Activated T-helper 2 cell treated with anti-CD3 and anti-CD28 coated beads, Interferon-gamma antibody, Interleukin-2, Interleukin-4, amounts not matched to agents 10 μg/mL and 5 μg/mL and 100 μg/mL, durations not matched to agents 14 hours and 24 hours and 36 hours (primary cell): ENCODE data around the gene KMT2E. TPM values are rescaled to one million over a fixed set of nuclear protein-coding genes. Genes with fewer than 3 reads are reported as not detected.
A peak's percentile ranks its signal among the peaks of the same experiment; 100 is the strongest.

Experiments used
- DNase-seq: peaks from one replicate; pipeline ENCODE4 v3.0.0; 2021; ENCODE audit warnings: low spot score
- H3K27ac Mint-ChIP-seq: one replicate; pipeline ENCODE4 v1.8.0; 2021; ENCODE audit warnings: mixed read lengths
- H3K27me3 Mint-ChIP-seq: one replicate; pipeline ENCODE4 v1.8.0; 2021; ENCODE audit warnings: low read depth, mixed read lengths
- H3K36me3 Mint-ChIP-seq: one replicate; pipeline ENCODE4 v1.8.0; 2021; ENCODE audit warnings: low read depth, mixed read lengths
- H3K4me1 Mint-ChIP-seq: one replicate; pipeline ENCODE4 v1.8.0; 2021; ENCODE audit warnings: low read depth, mixed read lengths
- H3K4me3 Mint-ChIP-seq: one replicate; pipeline ENCODE4 v1.8.0; 2021; ENCODE audit warnings: low read depth, mild to moderate bottlenecking, moderate library complexity, mixed read lengths
- H3K9me3 Mint-ChIP-seq: one replicate; pipeline ENCODE4 v1.8.0; 2021; ENCODE audit warnings: mixed read lengths
- intact Hi-C: fragments of 100-400 bp; cut with micrococcal nuclease; formaldehyde crosslinking; loops from one replicate; pipeline ENCODE4 v1.15.1; 2023
- total RNA-seq: library from RNA; stranded (reverse); gene quantifications from 2 replicates; pipeline ENCODE4 v1.2.3, GENCODE V29; 2022

KMT2E gene
- total RNA-seq, 1 donor from 2014 or later: 135 TPM

GRCh38 chr7:105015390-105015965 lies 1.5 kb downstream of the KMT2E start:
- H3K27me3 Mint-ChIP-seq: no peaks in the 10 kb centered on the region
- H3K27ac Mint-ChIP-seq: peak overlapping the region; percentile 100
- H3K36me3 Mint-ChIP-seq: peaks cover 67% of the 10 kb centered on the region
- intact Hi-C loops: loop anchor here (5.0 kb wide), 1 partner anchor 37 kb away; no protein-coding TSS in a partner anchor
- peak overlapping the region; percentile 91 for H3K4me3 Mint-ChIP-seq
- no peaks in the 10 kb centered on the region for H3K9me3 Mint-ChIP-seq
- DNase-seq: no peak
- peaks cover 28% of the 10 kb centered on the region for H3K4me1 Mint-ChIP-seq

GRCh38 chr7:105016068-105016708 lies 2.2 kb downstream of the KMT2E start:
- Mint-ChIP-seq H3K36me3 (peaks cover 65% of the 10 kb centered on the region), H3K4me1 (peaks cover 26% of the 10 kb centered on the region), H3K27ac (peak overlapping the region; percentile 100), H3K27me3 (no peaks in the 10 kb centered on the region), H3K4me3 (peak overlapping the region; percentile 91), H3K9me3 (no peaks in the 10 kb centered on the region)
- DNase-seq: no peak
- intact Hi-C loops: loop anchor here (5.0 kb wide), 1 partner anchor 36 kb away; no protein-coding TSS in a partner anchor

GRCh38 chr7:105016709-105017656 lies 3.0 kb downstream of the KMT2E start:
- peak overlapping the region; percentile 91 for H3K4me3 Mint-ChIP-seq
- no peaks in the 10 kb centered on the region for H3K27me3 Mint-ChIP-seq
- H3K36me3 Mint-ChIP-seq: peaks cover 63% of the 10 kb centered on the region
- no peak for DNase-seq
- intact Hi-C loops: loop anchor here (1.0 to 5.0 kb wide), 2 partner anchors 8 to 35 kb away; no protein-coding TSS in a partner anchor
- H3K9me3 Mint-ChIP-seq: no peaks in the 10 kb centered on the region
- H3K4me1 Mint-ChIP-seq: peaks cover 33% of the 10 kb centered on the region
- H3K27ac Mint-ChIP-seq: peak overlapping the region; percentile 100

GRCh38 chr7:105017657-105018365 lies 3.8 kb downstream of the KMT2E start:
- Mint-ChIP-seq H3K4me1 (peaks cover 40% of the 10 kb centered on the region), H3K36me3 (peaks cover 68% of the 10 kb centered on the region), H3K27ac (peak overlapping the region; percentile 100), H3K9me3 (no peaks in the 10 kb centered on the region), H3K4me3 (peak overlapping the region; percentile 91), H3K27me3 (no peaks in the 10 kb centered on the region)
- no peak for DNase-seq
- intact Hi-C loops: loop anchor here (1.0 to 5.0 kb wide), 2 partner anchors 7 to 34 kb away; no protein-coding TSS in a partner anchor

GRCh38 chr7:105019269-105019668 lies 5.3 kb downstream of the KMT2E start:
- no peak overlapping the region for H3K27ac Mint-ChIP-seq
- H3K9me3 Mint-ChIP-seq: no peaks in the 10 kb centered on the region
- H3K4me1 Mint-ChIP-seq: peaks cover 46% of the 10 kb centered on the region
- H3K36me3 Mint-ChIP-seq: peaks cover 64% of the 10 kb centered on the region
- peak overlapping the region; percentile 33 for H3K4me3 Mint-ChIP-seq
- DNase-seq: no peak
- H3K27me3 Mint-ChIP-seq: no peaks in the 10 kb centered on the region
- intact Hi-C loops: loop anchor here (5.0 kb wide), 1 partner anchor 33 kb away; no protein-coding TSS in a partner anchor

DNA sequence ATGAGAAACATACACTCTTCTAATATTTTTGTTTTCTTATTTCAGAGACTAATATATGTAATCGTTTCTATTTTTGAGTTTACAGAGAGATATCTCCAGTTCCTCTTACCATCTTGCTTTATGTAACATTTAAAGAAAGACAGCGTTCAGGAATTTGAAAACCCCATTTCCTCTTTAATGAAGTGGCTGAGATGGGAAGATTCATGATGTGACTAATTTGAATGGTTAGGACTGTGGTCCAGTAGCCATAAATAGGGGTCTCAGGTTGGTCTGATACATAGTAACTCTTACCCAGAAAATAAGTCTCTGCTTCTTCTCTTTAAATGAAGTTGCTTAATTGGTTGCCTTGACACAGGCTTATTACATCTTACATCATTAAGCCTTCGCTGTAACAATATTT lies 6.9 kb downstream of the KMT2E start:
- H3K4me1 Mint-ChIP-seq: peaks cover 62% of the 10 kb centered on the region
- H3K27ac Mint-ChIP-seq: no peak overlapping the region
- intact Hi-C loops: loop anchor here (10.0 kb wide), 1 partner anchor 74 kb away; no protein-coding TSS in a partner anchor
- no peaks in the 10 kb centered on the region for H3K27me3 Mint-ChIP-seq
- peaks cover 52% of the 10 kb centered on the region for H3K36me3 Mint-ChIP-seq
- no peak overlapping the region for H3K4me3 Mint-ChIP-seq
- DNase-seq: no peak
- no peaks in the 10 kb centered on the region for H3K9me3 Mint-ChIP-seq

DNA sequence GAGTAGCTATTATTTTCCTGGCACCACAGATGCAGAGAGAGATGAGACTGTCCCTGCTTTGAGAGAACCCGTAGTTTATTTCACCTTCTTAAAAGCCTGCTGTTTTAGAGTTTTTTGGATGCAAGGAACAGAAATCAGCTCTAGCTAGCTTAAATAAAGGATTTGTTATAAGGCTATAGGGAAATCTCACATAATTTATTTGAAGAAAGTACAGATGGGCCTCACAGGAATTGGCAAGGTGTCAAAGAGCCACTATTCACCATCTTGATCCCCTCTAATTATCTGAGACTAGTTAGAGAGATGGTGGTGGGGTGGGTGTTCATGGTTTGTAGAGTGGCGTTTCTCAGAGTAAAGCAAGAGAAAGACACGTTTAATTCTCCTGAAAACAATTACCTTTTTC lies 7.3 kb downstream of the KMT2E start:
- no peak overlapping the region for H3K27ac Mint-ChIP-seq
- H3K36me3 Mint-ChIP-seq: peaks cover 48% of the 10 kb centered on the region
- H3K4me3 Mint-ChIP-seq: no peak overlapping the region
- H3K4me1 Mint-ChIP-seq: peaks cover 63% of the 10 kb centered on the region
- H3K27me3 Mint-ChIP-seq: no peaks in the 10 kb centered on the region
- H3K9me3 Mint-ChIP-seq: no peaks in the 10 kb centered on the region
- intact Hi-C loops: loop anchor here (10.0 kb wide), 1 partner anchor 73 kb away; no protein-coding TSS in a partner anchor
- no peak for DNase-seq

GRCh38 chr7:105021967-105022366 lies 8.0 kb downstream of the KMT2E start:
- Mint-ChIP-seq H3K27me3 (no peaks in the 10 kb centered on the region), H3K9me3 (no peaks in the 10 kb centered on the region), H3K27ac (no peak overlapping the region), H3K36me3 (peaks cover 44% of the 10 kb centered on the region), H3K4me1 (peaks cover 66% of the 10 kb centered on the region), H3K4me3 (no peak overlapping the region)
- intact Hi-C loops: loop anchor here (10.0 kb wide), 1 partner anchor 73 kb away; no protein-coding TSS in a partner anchor
- no peak for DNase-seq

DNA sequence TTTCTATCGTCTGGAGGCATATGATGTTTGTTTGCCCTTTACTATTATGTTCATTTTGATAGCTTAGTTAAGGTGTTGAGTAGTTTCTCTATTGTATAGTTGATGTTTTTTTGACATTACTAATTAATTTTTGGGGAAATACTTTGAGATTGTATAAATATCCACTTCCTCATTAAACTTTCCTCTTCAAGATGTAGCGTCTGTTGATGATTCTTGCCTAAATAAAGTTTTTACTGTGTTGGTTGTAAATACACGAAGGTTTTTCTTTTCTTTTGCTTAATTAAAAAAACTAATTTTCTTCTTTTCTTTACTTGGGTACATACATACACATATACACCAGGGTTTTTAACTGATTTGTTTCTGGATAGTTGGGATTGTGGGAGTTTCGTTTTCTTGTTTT lies 8.5 kb downstream of the KMT2E start:
- Mint-ChIP-seq H3K4me3 (no peak overlapping the region), H3K4me1 (peaks cover 66% of the 10 kb centered on the region), H3K9me3 (no peaks in the 10 kb centered on the region), H3K27me3 (no peaks in the 10 kb centered on the region), H3K27ac (no peak overlapping the region), H3K36me3 (peaks cover 42% of the 10 kb centered on the region)
- no peak for DNase-seq
- intact Hi-C loops: loop anchor here (10.0 kb wide), 1 partner anchor 72 kb away; no protein-coding TSS in a partner anchor

- no peak for DNase-seq
- H3K27me3 Mint-ChIP-seq: no peaks in the 10 kb centered on the region
- peaks cover 74% of the 10 kb centered on the region for H3K4me1 Mint-ChIP-seq
- H3K9me3 Mint-ChIP-seq: no peaks in the 10 kb centered on the region
- peak overlapping the region; percentile 8 for H3K4me3 Mint-ChIP-seq
- H3K36me3 Mint-ChIP-seq: peaks cover 54% of the 10 kb centered on the region
- H3K27ac Mint-ChIP-seq: no peak overlapping the region
- intact Hi-C loops: loop anchor here (1.0 to 10.0 kb wide), 2 partner anchors 7 to 70 kb away; no protein-coding TSS in a partner anchor
Observed at GRCh38 chr7:105024734-105025133, 10.7 kb downstream of the KMT2E start.

GRCh38 chr7:105026750-105027149 lies 12.7 kb downstream of the KMT2E start:
- intact Hi-C loops: loop anchor here (10.0 kb wide), 1 partner anchor 68 kb away; no protein-coding TSS in a partner anchor

More at GRCh38 chr7:105026750-105027149, 12.7 kb downstream of the KMT2E start:
- no peaks in the 10 kb centered on the region for H3K27me3 Mint-ChIP-seq
- peaks cover 68% of the 10 kb centered on the region for H3K4me1 Mint-ChIP-seq
- peaks cover 4% of the 10 kb centered on the region for H3K9me3 Mint-ChIP-seq
- H3K36me3 Mint-ChIP-seq: peaks cover 54% of the 10 kb centered on the region
- no peak overlapping the region for H3K27ac Mint-ChIP-seq
- H3K4me3 Mint-ChIP-seq: no peak overlapping the region
- no peak for DNase-seq
